NCI-H2227 (cell line): ENCODE results near the gene TDRKH.

ENCODE experiments used
- DNase-seq: peaks from one replicate; lab custom pipeline; 2025; ENCODE audit not compliant: unreplicated experiment; lab: John Stamatoyannopoulos, UW

TDRKH gene

GRCh38 chr1:151790071-151790939, at the start of gene TDRKH:
TSS of gene TDRKH (minus strand) at chr1:151790500. CDS start at chr1:151783022, 7,478 bp downstream.
- peak; percentile 99 for DNase-seq

- DNase-seq = peak; percentile 64
These were observed 49.4 kb upstream of the TDRKH start, which contains the start of gene C2CD4D for GRCh38 chr1:151839457-151840403. TSS of gene C2CD4D (minus strand) at chr1:151839820. CDS start at chr1:151838989, 831 bp downstream.

DNA sequence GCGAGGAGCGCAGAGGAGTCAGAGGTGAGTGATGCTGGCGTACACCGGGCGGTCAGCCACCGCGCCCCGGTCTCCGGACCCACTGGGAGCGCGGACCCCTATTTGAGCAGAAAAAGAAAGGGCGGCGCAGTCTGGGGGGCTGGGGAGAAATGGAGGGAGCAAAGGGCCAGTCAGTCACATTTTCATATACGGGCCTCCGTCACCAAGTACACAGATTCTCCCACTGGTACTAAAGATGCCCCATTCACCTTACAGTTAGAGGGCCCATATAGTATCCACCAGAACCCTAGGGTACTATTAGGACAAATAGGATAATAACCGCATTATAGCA, 48.7 kb upstream of the TDRKH start:
- DNase-seq = no peak

DNA sequence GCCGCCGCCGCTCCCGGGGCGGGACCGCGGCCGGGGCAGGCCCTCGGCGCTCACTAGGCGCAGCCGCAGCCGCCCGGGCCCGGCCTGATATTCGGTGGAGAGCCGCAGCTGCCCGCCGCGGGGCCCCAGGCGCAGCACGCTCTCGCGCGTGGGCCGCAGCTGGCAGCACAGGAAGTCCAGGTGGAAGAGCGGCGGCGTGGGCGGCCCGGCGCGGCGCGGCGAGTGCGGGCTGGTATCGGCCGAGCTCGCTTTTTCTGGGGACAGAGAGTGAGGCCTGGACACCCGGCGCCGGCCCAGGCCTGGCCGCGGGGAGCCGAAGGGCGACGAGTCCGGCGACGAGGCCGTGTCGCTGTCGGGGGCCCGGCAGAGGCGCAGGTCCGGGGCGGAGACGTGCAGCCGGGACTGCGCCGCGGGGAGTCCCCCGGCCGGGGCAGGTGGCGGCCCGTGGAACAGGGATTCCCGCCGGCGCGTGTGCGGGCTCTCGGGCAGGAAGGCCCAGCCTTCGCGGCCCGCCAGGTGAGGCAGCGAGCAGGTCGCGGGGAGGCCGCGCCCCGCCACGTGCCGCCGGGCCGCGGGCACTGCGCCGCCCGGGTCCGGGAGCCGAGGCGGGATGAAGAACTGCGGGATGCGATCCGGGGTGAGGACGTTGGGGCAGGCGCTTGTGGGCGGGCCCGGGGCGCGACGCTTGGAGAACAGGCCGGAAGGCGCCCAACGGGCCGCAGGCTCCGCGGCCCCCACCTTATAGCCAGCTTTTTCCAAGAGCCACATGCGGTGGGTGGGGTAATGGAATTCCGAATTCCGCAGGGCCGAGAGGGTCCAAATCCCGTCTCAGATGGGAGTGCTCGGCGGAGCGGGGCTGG, 48.2 kb upstream of the TDRKH start:
- DNase-seq = no peak

- DNase-seq = no peak
These were observed 47.6 kb upstream of the TDRKH start for GRCh38 chr1:151837884-151838221.

- DNase-seq = no peak
These were observed 46.9 kb upstream of the TDRKH start for GRCh38 chr1:151837197-151837596.

DNA sequence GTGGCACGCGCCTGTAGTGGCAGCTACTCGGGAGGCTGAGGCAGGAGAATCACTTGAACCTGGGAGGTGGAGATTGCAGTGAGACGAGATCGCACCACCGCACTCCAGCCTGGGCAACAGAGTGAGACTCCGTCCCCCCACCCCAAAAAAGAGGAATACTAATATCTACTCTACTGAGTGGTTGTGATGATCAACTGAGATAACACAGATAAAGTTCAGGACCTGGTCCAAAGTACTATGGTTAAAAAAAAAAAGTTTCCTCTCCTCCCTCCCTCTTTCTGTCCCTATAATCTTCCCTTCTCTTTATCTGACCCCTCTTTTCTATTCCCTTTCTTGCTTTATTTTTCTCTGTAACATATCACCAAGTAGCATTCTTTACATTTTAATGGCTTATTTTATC, 45.3 kb upstream of the TDRKH start:
- DNase-seq = no peak

DNA sequence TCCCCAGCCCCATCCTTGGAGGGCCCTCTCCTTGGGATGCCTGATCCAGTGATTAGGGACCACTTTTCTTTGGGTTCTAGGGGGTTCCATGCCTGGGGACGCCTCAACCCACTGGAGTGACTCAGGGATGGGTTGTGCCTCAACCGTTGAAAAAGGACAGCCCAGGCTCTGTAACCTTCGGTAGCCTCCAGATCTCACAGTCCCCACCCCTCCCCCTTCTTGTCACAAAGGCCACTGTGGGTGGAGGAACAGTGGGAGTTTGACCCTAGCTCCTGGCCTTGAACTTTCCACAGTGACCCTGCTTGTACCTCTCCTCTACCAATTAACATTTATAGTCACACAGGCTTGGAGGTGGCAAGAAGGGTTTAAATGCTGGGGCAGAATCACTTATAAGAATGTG, 43.9 kb upstream of the TDRKH start:
- no peak for DNase-seq

DNA sequence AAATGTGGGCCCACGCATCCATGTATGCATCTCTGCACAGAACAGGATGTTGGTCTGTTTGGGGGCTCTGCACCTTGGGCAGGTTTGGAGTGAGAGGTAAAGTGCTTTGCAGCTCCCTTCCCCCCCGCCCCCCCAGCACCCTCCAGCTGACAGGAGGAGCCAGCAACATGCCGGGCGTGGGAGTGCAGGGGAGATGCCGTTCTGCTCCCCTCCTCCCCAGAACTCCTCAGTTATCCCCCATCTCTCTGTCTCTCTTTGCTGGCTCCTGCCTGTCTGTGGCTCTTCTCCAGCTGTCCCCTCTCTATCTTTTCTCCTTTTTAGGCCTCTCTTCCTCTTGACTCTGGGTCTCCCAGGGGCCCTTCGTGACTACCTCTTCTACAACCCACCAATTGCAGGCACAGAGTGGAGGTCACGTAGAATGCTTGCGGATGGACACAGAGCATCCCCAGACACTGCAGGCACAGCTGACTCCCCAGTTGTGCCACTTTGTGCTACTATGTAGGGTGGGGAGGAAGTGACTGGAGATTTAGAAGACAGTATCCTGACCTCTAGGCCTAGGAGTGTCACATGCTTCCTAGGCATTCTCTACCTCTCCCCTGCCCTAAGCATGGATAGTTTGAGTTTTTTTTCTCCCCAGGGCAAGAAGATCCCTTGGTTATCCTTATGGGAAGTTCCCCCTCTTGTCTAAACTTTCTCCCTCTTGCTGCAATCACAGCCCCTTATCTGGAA, 43.0 kb upstream of the TDRKH start:
- DNase-seq = no peak

- DNase-seq = peak; percentile 17
These were observed 42.1 kb upstream of the TDRKH start for GRCh38 chr1:151832318-151832980.

DNA sequence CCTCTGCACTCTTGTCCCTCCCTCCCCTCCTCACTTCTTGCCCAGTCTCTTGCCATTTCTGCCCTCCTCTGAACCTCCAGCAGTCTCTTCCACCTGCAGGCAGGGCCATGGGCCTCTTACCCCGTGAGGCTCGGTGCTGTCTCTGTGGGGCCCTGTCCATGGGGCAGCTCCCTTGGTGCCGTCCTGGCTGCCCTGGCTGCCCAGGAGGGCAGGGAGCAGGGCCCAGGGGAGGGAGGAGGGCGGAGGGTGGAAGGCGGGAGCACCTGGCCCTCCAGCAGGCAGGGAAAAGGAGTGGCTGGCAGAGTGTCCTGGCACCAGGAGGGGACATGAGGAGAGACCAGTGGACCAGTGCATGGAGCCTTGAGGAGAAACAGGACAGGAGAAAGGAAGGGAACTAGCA, 41.3 kb upstream of the TDRKH start, which contains the start of gene RORC:
TSS of gene RORC (minus strand) at position 198 of the 400 bp plus-strand sequence. CDS start at position 160, 38 bp downstream.
- no peak for DNase-seq

- no peak for DNase-seq
These were observed 40.9 kb upstream of the TDRKH start for GRCh38 chr1:151831256-151831591.

- DNase-seq = no peak
These were observed 39.8 kb upstream of the TDRKH start for GRCh38 chr1:151830055-151830454.

GRCh38 chr1:151829352-151830046, 39.2 kb upstream of the TDRKH start:
- DNase-seq = no peak

GRCh38 chr1:151828921-151829320, 38.6 kb upstream of the TDRKH start:
- DNase-seq = peak; percentile 58

- no peak for DNase-seq
These were observed 37.6 kb upstream of the TDRKH start for GRCh38 chr1:151827853-151828252.

GRCh38 chr1:151825751-151826660, 35.7 kb upstream of the TDRKH start:
- no peak for DNase-seq

GRCh38 chr1:151825204-151825603, 34.9 kb upstream of the TDRKH start:
- no peak for DNase-seq
